ENCODE data around the gene HCFC2.

DNA sequence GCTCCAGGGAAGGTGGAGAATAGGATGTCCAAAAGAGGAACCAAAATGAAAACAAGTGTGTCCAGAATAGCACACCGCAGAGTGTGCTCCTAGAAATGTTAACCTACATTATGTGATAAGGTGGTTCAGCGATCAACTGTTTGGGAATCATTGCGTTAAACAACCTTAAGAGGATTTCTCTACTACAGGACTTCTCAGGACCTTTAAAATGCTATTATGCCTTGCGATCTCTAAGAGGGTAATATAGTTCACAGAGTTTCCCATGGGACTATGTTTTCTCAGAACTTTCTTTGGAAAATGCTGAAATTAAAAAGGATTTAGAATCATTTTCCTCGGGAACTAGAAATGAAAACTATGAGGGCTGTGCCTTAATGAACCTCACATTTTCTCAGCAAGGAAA is 16.2 kb upstream of the HCFC2 start:
- TF ChIP-seq FOXM1 (IDR thresholded peaks at IDR 0.05; ENCODE audit: borderline replicate concordance, low read depth), result no peak
- TF ChIP-seq, protein P1, sequence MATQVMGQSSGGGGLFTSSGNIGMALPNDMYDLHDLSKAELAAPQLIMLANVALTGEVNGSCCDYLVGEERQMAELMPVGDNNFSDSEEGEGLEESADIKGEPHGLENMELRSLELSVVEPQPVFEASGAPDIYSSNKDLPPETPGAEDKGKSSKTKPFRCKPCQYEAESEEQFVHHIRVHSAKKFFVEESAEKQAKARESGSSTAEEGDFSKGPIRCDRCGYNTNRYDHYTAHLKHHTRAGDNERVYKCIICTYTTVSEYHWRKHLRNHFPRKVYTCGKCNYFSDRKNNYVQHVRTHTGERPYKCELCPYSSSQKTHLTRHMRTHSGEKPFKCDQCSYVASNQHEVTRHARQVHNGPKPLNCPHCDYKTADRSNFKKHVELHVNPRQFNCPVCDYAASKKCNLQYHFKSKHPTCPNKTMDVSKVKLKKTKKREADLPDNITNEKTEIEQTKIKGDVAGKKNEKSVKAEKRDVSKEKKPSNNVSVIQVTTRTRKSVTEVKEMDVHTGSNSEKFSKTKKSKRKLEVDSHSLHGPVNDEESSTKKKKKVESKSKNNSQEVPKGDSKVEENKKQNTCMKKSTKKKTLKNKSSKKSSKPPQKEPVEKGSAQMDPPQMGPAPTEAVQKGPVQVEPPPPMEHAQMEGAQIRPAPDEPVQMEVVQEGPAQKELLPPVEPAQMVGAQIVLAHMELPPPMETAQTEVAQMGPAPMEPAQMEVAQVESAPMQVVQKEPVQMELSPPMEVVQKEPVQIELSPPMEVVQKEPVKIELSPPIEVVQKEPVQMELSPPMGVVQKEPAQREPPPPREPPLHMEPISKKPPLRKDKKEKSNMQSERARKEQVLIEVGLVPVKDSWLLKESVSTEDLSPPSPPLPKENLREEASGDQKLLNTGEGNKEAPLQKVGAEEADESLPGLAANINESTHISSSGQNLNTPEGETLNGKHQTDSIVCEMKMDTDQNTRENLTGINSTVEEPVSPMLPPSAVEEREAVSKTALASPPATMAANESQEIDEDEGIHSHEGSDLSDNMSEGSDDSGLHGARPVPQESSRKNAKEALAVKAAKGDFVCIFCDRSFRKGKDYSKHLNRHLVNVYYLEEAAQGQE (IDR thresholded peaks at IDR 0.05; ENCODE audit: low read depth), result no peak
